Epidermal melanocyte (primary cell): ENCODE results near the gene GC.
"Not testable (repeated sequence)": the region's sequence is repeated elsewhere in the genome, so short reads cannot be mapped to it uniquely, and the experiment has no call there.

Experiments
- DNase-seq: peaks from one replicate; pipeline ENCODE4 v3.0.0; 2011; ENCODE audit warnings: low spot score; ENCODE audit not compliant: insufficient read length

GC gene

GRCh38 chr4:71765821-71766383, 18.0 kb downstream of the GC start:
- DNase-seq = no peak

DNA sequence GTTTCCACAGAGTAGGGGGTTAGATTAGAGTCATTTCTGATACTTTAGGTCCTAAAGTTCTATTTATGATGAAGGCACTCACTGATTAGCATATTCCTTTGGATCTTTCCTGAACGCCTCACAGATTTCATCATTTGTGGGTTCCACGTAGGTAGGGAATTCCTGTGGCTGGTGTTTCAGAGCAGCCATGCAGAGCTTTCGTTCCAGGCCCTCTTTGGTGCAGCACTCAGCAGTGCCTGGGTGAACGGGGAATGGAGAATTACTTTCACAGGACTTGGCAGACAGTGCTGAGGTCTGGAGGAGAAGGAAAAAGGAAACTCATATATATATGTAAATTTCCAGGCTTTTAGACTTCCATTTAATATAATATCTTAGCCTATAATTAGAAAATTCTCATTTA, 18.5 kb downstream of the GC start:
- no peak for DNase-seq

GRCh38 chr4:71752383-71753042, 31.4 kb downstream of the GC start:
- DNase-seq = no peak

DNA sequence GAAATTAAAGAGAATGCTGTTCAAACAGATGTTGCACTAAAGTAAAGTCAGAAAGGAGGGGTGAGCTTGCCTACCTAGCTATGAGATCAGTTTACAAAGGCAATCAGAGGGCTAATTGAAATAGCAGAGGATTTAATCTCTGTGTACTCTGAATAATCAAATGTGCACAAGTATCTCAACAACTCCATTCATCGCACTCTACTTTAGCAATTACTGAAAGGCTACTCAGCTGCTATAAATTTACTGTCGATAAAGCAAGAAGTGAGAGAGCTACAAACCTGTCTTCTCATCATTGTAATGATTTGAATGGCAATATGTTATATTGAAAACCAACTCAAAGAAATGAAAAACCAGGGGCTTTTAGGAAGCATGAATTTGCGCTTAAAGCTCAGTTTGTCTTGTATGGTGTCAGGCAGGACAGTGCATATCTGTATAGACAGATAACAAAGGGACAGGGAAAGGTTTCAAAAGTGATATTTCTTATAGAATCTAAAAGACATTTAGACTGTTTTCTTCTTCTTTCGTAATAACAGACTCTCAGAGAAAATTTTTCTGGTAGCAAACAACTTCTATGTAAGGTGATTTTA, 34.8 kb downstream of the GC start:
- no peak for DNase-seq

GRCh38 chr4:71746379-71746778, 37.5 kb downstream of the GC start:
- DNase-seq = no peak

DNA sequence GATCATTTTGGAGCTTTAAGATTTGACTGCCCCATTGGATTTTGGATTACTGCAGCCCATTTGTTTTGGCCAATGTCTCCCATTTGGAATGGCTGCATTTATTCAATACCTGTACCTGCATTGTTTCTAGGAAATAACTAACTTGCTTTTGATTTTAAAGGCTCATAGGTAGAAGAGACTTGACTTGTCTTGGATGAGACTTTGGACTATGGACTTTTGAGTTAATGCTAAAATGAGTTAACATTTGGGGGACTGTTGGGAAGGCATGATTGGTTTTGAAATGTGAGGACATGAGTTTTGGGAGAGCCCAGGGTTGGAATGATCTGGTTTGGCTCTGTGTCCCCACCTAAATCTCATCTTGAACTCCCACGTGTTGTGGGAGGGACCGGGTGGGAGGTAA, 45.1 kb downstream of the GC start:
- not testable (repeated sequence) for DNase-seq

DNA sequence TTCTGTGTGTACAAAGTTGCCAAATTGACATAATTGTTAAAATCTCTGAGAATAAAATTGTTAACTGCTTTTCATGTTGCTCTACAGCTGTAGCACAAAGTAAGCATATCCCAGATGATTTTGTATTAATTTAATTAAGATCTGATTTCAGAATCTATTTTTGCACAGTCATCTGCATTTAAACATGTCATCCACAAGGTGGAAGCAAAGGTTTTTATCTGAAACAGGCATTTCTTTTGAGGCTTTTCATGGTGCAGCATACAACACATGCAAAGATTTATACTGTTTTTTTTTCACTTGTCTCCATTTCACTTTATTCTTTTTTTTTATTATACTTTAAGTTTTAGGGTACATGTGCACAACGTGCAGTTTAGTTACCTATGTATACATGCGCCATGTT, 51.2 kb downstream of the GC start:
- peak; percentile 48 for DNase-seq

DNA sequence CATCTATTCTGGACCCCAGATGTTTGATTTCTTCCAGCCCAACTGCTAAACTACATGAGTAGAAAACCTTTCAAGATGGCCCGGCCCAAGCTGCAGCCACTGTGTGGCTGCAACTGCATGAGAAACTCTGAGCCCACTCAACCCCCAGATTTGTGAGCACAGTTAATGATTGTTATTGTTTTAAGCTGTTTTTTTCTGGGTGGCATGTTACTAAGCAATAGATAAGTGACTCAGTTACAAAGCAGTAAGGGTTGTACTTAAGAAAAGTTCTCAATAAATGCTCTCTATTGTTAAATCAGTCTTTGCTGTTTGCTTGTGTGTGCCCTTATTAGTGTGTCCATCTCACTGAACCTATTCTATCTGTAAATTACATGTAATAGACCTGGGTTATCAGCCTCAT, 51.8 kb downstream of the GC start:
- no peak for DNase-seq

- no peak for DNase-seq
These were observed 54.0 kb downstream of the GC start for GRCh38 chr4:71729856-71730255.

- DNase-seq = no peak
These were observed 70.2 kb downstream of the GC start for GRCh38 chr4:71713611-71714203.

DNA sequence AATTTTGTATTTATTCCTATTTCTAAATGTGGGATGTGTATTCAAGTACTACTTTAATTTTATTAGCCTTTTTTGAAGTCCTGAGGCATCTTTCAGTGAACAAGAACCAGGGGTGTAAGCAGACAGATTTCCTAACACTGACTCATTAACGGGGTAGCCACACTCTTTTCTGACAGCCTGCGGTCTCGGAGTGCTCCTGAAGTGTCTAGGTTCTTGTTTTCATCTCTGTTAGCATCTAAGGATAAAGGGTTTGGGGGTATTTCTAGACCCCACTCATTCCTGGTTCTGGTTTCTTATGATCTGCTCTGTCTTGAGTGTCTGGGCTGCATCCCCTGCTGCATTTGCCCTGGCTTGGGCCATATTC, 71.9 kb downstream of the GC start:
- no peak for DNase-seq

DNA sequence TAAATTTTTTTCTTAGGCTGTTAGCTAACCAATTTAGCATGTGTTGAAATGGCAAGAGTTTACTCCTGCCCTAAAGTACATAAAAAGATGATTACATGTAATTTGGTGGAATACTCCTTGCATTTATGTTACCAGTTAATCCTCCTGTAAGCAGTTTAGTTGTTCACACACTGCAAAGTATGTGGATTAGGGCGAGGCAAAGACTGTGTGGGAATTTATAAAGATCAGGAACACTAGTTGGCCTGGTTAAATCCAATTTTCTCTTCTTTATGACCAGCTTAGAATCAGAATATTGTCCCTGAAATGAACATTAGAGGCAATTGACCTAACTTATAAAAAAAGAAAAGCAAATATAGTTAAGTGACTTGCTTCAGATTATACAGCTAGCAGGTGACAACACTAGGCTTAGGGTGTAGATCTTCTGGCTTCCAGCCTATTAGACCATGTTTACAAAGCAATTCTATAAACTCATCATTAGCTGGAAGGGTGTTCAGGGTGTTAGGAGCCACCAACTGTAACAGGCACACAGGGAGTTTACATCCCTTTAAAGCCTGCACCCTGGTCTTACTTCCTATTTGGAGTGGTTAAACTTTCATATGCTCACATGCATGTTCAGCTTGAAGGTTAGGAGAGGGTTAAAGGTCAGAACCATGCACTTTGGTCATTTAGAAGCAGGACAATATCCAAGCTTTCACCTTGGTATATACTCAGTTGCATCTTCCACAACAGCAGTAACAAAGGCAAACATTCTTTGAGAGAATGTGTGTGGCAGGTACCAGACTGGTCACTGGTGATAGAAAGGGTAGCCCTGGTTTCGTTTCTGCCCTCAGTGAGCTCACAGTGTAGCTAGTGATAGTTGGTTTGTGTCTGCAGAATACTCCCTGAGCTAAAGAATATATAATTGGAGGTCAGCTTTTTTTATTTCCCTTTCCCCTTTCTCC, 72.6 kb downstream of the GC start:
- DNase-seq = no peak

- DNase-seq = no peak
These were observed 73.9 kb downstream of the GC start for GRCh38 chr4:71709961-71710360.

- DNase-seq = no peak
These were observed 85.7 kb downstream of the GC start for GRCh38 chr4:71698141-71698540.

GRCh38 chr4:71697031-71697430, 86.8 kb downstream of the GC start:
- no peak for DNase-seq

GRCh38 chr4:71694961-71695360, 88.9 kb downstream of the GC start:
- DNase-seq = no peak

- DNase-seq = no peak
These were observed 90.9 kb downstream of the GC start for GRCh38 chr4:71692963-71693362.

- no peak for DNase-seq
These were observed 91.7 kb downstream of the GC start for GRCh38 chr4:71692198-71692597.
